ENCODE results near the gene SNAI1.

DNA sequence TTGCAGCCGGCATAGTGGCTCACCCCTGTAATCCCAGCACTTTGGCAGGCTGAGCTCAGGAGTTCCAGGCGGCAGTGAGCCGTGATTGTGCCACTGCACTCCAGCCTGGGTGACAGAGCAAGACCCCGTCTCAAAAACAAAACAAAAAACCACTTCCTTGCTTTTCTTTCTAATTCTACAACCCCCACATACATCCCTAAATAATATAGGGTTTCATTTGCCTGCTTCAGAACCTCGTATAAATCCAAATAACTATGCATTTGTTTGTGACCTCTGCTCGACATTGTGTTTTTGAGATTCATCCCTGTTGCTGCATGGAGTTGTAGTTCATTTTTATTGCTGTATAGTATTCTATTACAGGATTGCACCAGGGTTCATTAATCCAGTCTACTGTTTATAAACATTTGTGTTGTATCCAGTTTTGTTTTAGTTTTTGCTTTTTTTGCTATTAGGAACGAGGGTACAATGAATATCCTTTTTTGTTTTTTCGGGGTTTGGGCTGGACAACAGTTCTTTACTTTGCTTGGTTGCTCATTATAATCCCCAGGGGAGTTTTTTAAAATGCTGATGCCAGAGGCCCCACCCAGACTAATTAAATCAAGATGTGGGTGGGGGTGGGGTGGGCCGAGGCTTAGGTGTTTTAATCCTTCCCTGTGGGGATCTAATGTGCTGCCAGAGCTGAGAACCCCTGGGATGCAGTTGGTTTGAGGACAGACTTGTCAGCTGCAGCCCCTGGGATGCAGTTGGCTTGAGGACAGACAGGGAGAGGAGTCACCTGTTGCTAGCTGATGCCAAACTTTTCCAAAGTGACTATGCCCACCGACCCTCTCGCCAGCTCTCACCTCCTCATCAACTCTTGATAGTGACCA lies 2.4 kb upstream of the SNAI1 start:
- TF ChIP-seq, protein P1, sequence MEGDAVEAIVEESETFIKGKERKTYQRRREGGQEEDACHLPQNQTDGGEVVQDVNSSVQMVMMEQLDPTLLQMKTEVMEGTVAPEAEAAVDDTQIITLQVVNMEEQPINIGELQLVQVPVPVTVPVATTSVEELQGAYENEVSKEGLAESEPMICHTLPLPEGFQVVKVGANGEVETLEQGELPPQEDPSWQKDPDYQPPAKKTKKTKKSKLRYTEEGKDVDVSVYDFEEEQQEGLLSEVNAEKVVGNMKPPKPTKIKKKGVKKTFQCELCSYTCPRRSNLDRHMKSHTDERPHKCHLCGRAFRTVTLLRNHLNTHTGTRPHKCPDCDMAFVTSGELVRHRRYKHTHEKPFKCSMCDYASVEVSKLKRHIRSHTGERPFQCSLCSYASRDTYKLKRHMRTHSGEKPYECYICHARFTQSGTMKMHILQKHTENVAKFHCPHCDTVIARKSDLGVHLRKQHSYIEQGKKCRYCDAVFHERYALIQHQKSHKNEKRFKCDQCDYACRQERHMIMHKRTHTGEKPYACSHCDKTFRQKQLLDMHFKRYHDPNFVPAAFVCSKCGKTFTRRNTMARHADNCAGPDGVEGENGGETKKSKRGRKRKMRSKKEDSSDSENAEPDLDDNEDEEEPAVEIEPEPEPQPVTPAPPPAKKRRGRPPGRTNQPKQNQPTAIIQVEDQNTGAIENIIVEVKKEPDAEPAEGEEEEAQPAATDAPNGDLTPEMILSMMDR (IDR thresholded peaks at IDR 0.05; ENCODE audit: borderline replicate concordance, extremely low read depth, low read length, poor library complexity, severe bottlenecking), result no peak
- no peak for TF ChIP-seq EZH2 (IDR thresholded peaks at IDR 0.05; ENCODE audit: borderline replicate concordance, low read depth, low read length, severe bottlenecking)

Data from DND-41 (cell line).